HEK293 (cell line): ENCODE measurements around the gene SCNN1A.
A peak's percentile ranks its signal among the peaks of the same experiment; 100 is the strongest.

ENCODE experiments used
- BCL11A ChIP-seq: fragments of 450-650 bp; formaldehyde crosslinking; IDR thresholded peaks from 2 replicates; pipeline ENCODE4 v1.5.1; 2016; ENCODE audit warnings: low read depth, missing biosample characterization, missing genetic modification characterization
- GFI1B ChIP-seq: fragments of 450-650 bp; formaldehyde crosslinking; IDR thresholded peaks from 2 replicates; pipeline ENCODE4 v1.5.1; 2016; ENCODE audit warnings: missing biosample characterization, missing genetic modification characterization
- KLF1 ChIP-seq: fragments of 450-650 bp; formaldehyde crosslinking; IDR thresholded peaks from 2 replicates; pipeline ENCODE4 v1.5.1; 2016; ENCODE audit warnings: missing biosample characterization, missing genetic modification characterization
- MZF1 ChIP-seq: fragments of 450-650 bp; formaldehyde crosslinking; IDR thresholded peaks from 2 replicates; pipeline ENCODE4 v1.5.1; 2017; ENCODE audit warnings: missing biosample characterization, missing genetic modification characterization, borderline replicate concordance
- SALL2 ChIP-seq: fragments of 450-650 bp; formaldehyde crosslinking; IDR thresholded peaks from 2 replicates; pipeline ENCODE4 v1.5.0; 2017; ENCODE audit warnings: missing biosample characterization, mild to moderate bottlenecking, missing genetic modification characterization, borderline replicate concordance
- ZEB2 ChIP-seq: fragments of 450-650 bp; formaldehyde crosslinking; IDR thresholded peaks from 2 replicates; pipeline ENCODE4 v1.5.1; 2016; ENCODE audit warnings: missing biosample characterization, missing genetic modification characterization
- ZFHX2 ChIP-seq: fragments of 450-650 bp; formaldehyde crosslinking; conservative IDR thresholded peaks from 2 replicates; pipeline ENCODE4 v1.5.1; 2016; ENCODE audit warnings: missing biosample characterization, missing genetic modification characterization
- ZNF112 ChIP-seq: fragments of 450-650 bp; formaldehyde crosslinking; IDR thresholded peaks from 2 replicates; pipeline ENCODE4 v1.5.0; 2017; ENCODE audit warnings: missing biosample characterization, missing genetic modification characterization
- ZNF138 ChIP-seq: fragments of 450-650 bp; formaldehyde crosslinking; IDR thresholded peaks from 2 replicates; pipeline ENCODE4 v1.5.1; 2016; ENCODE audit warnings: missing biosample characterization, missing genetic modification characterization, borderline replicate concordance
- ZNF146 ChIP-seq: fragments of 450-650 bp; formaldehyde crosslinking; IDR thresholded peaks from 2 replicates; pipeline ENCODE4 v1.5.1; 2016; ENCODE audit warnings: missing biosample characterization, missing genetic modification characterization
- ZNF248 ChIP-seq: fragments of 450-650 bp; formaldehyde crosslinking; IDR thresholded peaks from 2 replicates; pipeline ENCODE4 v1.5.1; 2017; ENCODE audit warnings: missing biosample characterization, missing genetic modification characterization
- ZNF324 ChIP-seq: fragments of 450-650 bp; formaldehyde crosslinking; IDR thresholded peaks from 2 replicates; pipeline ENCODE4 v1.5.1; 2016; ENCODE audit warnings: missing biosample characterization, missing genetic modification characterization
- ZNF747 ChIP-seq: fragments of 450-650 bp; formaldehyde crosslinking; IDR thresholded peaks from 2 replicates; pipeline ENCODE4 v1.5.1; 2016; ENCODE audit warnings: missing biosample characterization, missing genetic modification characterization
- ZSCAN23 ChIP-seq: fragments of 450-650 bp; formaldehyde crosslinking; IDR thresholded peaks from 2 replicates; pipeline ENCODE4 v1.5.1; 2016; ENCODE audit warnings: missing biosample characterization, missing genetic modification characterization
- TF ChIP-seq, protein P1 (sequence below): fragments of 450-650 bp; formaldehyde crosslinking; optimal IDR thresholded peaks from 2 replicates; pipeline ENCODE3; 2016; ENCODE audit warnings: missing biosample characterization, mild to moderate bottlenecking, missing genetic modification characterization
- TF ChIP-seq, protein P2 (sequence below): fragments of 450-650 bp; formaldehyde crosslinking; IDR thresholded peaks from 2 replicates; pipeline ENCODE4 v1.5.1; 2017; ENCODE audit warnings: missing biosample characterization, missing genetic modification characterization
- TF ChIP-seq, protein P3 (sequence below): fragments of 450-650 bp; formaldehyde crosslinking; IDR thresholded peaks from 2 replicates; pipeline ENCODE4 v1.5.1; 2016; ENCODE audit warnings: missing biosample characterization, missing genetic modification characterization
- TF ChIP-seq, protein P4 (sequence below): fragments of 450-650 bp; formaldehyde crosslinking; IDR thresholded peaks from 2 replicates; pipeline ENCODE4 v1.5.1; 2016; ENCODE audit warnings: missing biosample characterization, missing genetic modification characterization, borderline replicate concordance
- TF ChIP-seq, protein P5 (sequence below): fragments of 450-650 bp; formaldehyde crosslinking; IDR thresholded peaks from 2 replicates; pipeline ENCODE4 v1.5.1; 2016; ENCODE audit warnings: missing biosample characterization, missing genetic modification characterization, borderline replicate concordance
- TF ChIP-seq, protein P6 (sequence below): IDR thresholded peaks from 2 replicates; pipeline ENCODE4 v1.6.1; 2011; ENCODE audit warnings: mild to moderate bottlenecking, low read depth, low read length, borderline replicate concordance
- TF ChIP-seq, protein P7 (sequence below): fragments of 450-650 bp; formaldehyde crosslinking; conservative IDR thresholded peaks from 2 replicates; pipeline ENCODE4 v1.5.1; 2016; ENCODE audit warnings: low read depth, missing biosample characterization, missing genetic modification characterization

SCNN1A gene

DNA sequence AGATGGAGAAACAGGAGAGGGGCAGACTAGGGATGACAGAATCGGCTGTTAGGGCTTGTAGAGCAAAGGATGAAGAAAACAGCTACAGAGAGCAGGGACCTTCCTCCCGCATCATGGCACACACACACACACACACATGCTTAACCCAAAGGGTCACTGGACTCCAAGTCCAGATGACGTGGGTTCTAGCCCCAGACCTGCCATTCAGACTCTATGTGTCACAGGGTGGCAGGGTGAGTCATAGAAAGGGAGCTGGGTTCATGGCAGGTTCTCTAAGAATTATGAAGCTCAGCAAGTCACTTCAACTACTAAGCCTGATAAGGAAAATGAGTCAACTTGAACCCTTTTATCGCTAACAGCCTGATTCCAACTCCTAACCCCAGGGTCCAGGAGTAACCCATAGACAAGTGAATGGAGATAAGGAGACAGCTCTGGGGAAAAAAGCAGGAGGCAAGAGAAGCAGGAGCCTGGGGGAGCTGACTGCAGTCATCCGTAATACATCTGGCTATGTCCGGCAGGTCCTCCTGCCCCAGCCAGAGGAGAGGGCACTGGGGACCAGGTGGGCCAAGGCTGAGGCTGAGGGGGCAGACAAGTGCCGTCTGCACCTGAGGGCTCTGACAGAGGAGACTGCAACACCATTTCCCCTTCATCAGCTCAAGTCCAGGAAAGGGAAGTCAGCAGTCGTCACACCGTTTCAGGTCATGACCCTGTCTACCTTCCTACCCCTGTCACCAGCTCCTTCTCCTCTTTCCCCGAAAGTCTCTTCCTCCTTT, 29.9 kb downstream of the SCNN1A start (continued):
- TF ChIP-seq, protein P1, sequence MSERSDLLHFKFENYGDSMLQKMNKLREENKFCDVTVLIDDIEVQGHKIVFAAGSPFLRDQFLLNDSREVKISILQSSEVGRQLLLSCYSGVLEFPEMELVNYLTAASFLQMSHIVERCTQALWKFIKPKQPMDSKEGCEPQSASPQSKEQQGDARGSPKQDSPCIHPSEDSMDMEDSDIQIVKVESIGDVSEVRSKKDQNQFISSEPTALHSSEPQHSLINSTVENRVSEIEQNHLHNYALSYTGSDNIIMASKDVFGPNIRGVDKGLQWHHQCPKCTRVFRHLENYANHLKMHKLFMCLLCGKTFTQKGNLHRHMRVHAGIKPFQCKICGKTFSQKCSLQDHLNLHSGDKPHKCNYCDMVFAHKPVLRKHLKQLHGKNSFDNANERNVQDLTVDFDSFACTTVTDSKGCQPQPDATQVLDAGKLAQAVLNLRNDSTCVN (tag by site-specific recombination): no peak
- TF ChIP-seq SALL2 (tag by site-specific recombination) (no peak), ZNF747 (tag by site-specific recombination) (no peak), ZNF146 (no peak), MZF1 (tag by site-specific recombination) (no peak), KLF1 (tag by site-specific recombination) (no peak), BCL11A (tag by site-specific recombination) (peak; percentile 28; the same call in 1 of the 2 replicates), ZNF138 (no peak), ZEB2 (0 out of 2 replicates have a peak, but pooled peaks have one; percentile 31), GFI1B (tag by site-specific recombination) (peak; percentile 19; the same call in 1 of the 2 replicates), ZNF324 (tag by site-specific recombination) (0 out of 2 replicates have a peak, but pooled peaks have one; percentile 23), ZNF112 (tag by site-specific recombination) (no peak), ZSCAN23 (tag by site-specific recombination) (no peak), ZFHX2 (tag by site-specific recombination) (no peak), ZNF248 (tag by site-specific recombination) (no peak)
- TF ChIP-seq, protein P2, sequence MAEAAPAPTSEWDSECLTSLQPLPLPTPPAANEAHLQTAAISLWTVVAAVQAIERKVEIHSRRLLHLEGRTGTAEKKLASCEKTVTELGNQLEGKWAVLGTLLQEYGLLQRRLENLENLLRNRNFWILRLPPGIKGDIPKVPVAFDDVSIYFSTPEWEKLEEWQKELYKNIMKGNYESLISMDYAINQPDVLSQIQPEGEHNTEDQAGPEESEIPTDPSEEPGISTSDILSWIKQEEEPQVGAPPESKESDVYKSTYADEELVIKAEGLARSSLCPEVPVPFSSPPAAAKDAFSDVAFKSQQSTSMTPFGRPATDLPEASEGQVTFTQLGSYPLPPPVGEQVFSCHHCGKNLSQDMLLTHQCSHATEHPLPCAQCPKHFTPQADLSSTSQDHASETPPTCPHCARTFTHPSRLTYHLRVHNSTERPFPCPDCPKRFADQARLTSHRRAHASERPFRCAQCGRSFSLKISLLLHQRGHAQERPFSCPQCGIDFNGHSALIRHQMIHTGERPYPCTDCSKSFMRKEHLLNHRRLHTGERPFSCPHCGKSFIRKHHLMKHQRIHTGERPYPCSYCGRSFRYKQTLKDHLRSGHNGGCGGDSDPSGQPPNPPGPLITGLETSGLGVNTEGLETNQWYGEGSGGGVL (tag by site-specific recombination): peak; percentile 44; the same call in 1 of the 2 replicates
- TF ChIP-seq, protein P3, sequence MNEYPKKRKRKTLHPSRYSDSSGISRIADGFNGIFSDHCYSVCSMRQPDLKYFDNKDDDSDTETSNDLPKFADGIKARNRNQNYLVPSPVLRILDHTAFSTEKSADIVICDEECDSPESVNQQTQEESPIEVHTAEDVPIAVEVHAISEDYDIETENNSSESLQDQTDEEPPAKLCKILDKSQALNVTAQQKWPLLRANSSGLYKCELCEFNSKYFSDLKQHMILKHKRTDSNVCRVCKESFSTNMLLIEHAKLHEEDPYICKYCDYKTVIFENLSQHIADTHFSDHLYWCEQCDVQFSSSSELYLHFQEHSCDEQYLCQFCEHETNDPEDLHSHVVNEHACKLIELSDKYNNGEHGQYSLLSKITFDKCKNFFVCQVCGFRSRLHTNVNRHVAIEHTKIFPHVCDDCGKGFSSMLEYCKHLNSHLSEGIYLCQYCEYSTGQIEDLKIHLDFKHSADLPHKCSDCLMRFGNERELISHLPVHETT (tag by site-specific recombination): peak; percentile 55
- TF ChIP-seq, protein P4, sequence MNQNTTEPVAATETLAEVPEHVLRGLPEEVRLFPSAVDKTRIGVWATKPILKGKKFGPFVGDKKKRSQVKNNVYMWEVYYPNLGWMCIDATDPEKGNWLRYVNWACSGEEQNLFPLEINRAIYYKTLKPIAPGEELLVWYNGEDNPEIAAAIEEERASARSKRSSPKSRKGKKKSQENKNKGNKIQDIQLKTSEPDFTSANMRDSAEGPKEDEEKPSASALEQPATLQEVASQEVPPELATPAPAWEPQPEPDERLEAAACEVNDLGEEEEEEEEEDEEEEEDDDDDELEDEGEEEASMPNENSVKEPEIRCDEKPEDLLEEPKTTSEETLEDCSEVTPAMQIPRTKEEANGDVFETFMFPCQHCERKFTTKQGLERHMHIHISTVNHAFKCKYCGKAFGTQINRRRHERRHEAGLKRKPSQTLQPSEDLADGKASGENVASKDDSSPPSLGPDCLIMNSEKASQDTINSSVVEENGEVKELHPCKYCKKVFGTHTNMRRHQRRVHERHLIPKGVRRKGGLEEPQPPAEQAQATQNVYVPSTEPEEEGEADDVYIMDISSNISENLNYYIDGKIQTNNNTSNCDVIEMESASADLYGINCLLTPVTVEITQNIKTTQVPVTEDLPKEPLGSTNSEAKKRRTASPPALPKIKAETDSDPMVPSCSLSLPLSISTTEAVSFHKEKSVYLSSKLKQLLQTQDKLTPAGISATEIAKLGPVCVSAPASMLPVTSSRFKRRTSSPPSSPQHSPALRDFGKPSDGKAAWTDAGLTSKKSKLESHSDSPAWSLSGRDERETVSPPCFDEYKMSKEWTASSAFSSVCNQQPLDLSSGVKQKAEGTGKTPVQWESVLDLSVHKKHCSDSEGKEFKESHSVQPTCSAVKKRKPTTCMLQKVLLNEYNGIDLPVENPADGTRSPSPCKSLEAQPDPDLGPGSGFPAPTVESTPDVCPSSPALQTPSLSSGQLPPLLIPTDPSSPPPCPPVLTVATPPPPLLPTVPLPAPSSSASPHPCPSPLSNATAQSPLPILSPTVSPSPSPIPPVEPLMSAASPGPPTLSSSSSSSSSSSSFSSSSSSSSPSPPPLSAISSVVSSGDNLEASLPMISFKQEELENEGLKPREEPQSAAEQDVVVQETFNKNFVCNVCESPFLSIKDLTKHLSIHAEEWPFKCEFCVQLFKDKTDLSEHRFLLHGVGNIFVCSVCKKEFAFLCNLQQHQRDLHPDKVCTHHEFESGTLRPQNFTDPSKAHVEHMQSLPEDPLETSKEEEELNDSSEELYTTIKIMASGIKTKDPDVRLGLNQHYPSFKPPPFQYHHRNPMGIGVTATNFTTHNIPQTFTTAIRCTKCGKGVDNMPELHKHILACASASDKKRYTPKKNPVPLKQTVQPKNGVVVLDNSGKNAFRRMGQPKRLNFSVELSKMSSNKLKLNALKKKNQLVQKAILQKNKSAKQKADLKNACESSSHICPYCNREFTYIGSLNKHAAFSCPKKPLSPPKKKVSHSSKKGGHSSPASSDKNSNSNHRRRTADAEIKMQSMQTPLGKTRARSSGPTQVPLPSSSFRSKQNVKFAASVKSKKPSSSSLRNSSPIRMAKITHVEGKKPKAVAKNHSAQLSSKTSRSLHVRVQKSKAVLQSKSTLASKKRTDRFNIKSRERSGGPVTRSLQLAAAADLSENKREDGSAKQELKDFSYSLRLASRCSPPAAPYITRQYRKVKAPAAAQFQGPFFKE (tag by site-specific recombination): no peak
- TF ChIP-seq, protein P5, sequence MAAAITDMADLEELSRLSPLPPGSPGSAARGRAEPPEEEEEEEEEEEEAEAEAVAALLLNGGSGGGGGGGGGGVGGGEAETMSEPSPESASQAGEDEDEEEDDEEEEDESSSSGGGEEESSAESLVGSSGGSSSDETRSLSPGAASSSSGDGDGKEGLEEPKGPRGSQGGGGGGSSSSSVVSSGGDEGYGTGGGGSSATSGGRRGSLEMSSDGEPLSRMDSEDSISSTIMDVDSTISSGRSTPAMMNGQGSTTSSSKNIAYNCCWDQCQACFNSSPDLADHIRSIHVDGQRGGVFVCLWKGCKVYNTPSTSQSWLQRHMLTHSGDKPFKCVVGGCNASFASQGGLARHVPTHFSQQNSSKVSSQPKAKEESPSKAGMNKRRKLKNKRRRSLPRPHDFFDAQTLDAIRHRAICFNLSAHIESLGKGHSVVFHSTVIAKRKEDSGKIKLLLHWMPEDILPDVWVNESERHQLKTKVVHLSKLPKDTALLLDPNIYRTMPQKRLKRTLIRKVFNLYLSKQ (tag by site-specific recombination): no peak
- TF ChIP-seq, protein P6, sequence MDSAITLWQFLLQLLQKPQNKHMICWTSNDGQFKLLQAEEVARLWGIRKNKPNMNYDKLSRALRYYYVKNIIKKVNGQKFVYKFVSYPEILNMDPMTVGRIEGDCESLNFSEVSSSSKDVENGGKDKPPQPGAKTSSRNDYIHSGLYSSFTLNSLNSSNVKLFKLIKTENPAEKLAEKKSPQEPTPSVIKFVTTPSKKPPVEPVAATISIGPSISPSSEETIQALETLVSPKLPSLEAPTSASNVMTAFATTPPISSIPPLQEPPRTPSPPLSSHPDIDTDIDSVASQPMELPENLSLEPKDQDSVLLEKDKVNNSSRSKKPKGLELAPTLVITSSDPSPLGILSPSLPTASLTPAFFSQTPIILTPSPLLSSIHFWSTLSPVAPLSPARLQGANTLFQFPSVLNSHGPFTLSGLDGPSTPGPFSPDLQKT: no peak
- TF ChIP-seq, protein P7, sequence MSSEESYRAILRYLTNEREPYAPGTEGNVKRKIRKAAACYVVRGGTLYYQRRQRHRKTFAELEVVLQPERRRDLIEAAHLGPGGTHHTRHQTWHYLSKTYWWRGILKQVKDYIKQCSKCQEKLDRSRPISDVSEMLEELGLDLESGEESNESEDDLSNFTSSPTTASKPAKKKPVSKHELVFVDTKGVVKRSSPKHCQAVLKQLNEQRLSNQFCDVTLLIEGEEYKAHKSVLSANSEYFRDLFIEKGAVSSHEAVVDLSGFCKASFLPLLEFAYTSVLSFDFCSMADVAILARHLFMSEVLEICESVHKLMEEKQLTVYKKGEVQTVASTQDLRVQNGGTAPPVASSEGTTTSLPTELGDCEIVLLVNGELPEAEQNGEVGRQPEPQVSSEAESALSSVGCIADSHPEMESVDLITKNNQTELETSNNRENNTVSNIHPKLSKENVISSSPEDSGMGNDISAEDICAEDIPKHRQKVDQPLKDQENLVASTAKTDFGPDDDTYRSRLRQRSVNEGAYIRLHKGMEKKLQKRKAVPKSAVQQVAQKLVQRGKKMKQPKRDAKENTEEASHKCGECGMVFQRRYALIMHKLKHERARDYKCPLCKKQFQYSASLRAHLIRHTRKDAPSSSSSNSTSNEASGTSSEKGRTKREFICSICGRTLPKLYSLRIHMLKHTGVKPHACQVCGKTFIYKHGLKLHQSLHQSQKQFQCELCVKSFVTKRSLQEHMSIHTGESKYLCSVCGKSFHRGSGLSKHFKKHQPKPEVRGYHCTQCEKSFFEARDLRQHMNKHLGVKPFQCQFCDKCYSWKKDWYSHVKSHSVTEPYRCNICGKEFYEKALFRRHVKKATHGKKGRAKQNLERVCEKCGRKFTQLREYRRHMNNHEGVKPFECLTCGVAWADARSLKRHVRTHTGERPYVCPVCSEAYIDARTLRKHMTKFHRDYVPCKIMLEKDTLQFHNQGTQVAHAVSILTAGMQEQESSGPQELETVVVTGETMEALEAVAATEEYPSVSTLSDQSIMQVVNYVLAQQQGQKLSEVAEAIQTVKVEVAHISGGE (tag by site-specific recombination): no peak
